B cell (primary cell): ENCODE measurements around the gene ZNF716.

Experiments
- EZH2 ChIP-seq: IDR thresholded peaks from 2 replicates; pipeline ENCODE4 v1.6.1; 2012; ENCODE audit warnings: borderline replicate concordance, low read depth, mild to moderate bottlenecking, moderate library complexity, low read length; ENCODE audit not compliant: insufficient read depth, poor library complexity, severe bottlenecking
- TF ChIP-seq, protein P1 (sequence below): fragments of 200-600 bp; IDR thresholded peaks from one replicate; pipeline ENCODE4 v1.8.0; 2022; ENCODE audit warnings: antibody characterized with exemption, mild to moderate bottlenecking

DNA sequence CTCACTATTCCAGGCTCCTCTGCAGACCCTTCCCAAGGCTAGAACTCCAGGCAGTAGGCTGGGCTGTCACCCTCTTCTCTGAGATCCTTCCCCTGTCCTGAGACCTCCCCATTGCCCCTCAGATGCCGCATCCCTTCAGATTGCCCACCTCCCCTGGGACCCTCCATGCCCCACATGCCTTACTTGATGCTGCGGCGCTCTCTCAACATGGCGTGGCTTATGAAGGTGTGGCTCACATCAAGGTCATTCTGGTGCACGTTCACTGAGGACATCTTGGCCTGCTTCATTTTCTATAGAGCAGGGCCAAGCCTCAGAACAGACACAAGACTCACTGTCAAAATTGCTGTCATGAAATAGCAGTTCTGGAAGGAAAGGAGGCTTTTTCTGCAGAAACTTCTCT, 34.7 kb upstream of the ZNF716 start:
- TF ChIP-seq, protein P1, sequence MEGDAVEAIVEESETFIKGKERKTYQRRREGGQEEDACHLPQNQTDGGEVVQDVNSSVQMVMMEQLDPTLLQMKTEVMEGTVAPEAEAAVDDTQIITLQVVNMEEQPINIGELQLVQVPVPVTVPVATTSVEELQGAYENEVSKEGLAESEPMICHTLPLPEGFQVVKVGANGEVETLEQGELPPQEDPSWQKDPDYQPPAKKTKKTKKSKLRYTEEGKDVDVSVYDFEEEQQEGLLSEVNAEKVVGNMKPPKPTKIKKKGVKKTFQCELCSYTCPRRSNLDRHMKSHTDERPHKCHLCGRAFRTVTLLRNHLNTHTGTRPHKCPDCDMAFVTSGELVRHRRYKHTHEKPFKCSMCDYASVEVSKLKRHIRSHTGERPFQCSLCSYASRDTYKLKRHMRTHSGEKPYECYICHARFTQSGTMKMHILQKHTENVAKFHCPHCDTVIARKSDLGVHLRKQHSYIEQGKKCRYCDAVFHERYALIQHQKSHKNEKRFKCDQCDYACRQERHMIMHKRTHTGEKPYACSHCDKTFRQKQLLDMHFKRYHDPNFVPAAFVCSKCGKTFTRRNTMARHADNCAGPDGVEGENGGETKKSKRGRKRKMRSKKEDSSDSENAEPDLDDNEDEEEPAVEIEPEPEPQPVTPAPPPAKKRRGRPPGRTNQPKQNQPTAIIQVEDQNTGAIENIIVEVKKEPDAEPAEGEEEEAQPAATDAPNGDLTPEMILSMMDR = no peak
- no peak for TF ChIP-seq EZH2
